ENCODE data around the gene RGS3.
A peak's percentile ranks its signal among the peaks of the same experiment; 100 is the strongest.

Gene RGS3

GRCh38 chr9:113599646-113600022 lies 136.1 kb downstream of the RGS3 start:
- TF ChIP-seq CTCF (IDR thresholded peaks at IDR 0.05; ENCODE audit: low read depth, low read length, missing control alignments) = no peak
- DNase-seq (ENCODE audit: extremely low read depth, low read depth) = peak; percentile 94
- no peak overlapping the region for H3K4me3 ChIP-seq (replicated peaks; ENCODE audit: low read depth, low read length)

DNA sequence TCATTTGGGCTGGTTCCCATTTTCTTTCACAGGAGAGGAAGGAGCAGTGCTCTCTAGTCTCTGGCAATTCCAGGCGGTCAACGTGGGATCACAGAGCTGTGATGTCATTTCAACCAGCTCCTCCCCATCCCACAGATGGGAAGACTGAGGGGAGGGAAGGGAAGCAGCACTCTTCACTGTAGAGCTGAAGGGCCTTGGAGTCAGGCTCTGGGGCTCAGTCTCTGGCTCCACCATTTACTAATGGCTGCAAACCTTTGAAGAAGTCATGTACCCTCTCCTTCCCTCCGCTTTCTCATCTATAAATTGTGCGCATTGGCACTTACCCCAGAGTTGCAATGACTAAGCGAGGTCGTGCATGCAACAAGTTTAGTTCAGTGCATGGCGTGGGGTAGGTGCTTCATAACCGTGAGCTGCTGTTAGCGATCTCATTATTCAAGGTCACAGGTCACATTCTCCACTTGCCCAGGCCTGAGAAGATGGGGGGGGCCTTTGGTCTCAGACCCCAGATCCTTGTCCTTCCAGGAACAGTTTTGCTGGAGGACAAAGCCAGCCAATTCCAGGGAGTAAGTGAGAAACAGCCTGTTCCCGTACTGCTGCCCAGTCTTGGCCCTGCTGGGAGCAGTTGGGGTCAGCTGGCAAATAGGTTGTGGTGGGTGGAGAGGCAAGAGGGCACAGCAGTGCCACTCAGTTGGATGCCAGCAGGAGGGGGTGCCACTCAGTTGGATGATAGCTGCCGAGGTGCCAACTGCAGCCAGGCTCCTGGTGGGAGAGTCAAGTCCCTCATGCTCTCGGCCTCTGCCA lies 136.7 kb downstream of the RGS3 start:
- TF ChIP-seq CTCF (IDR thresholded peaks at IDR 0.05; ENCODE audit: low read depth, low read length, missing control alignments) = no peak
- DNase-seq (ENCODE audit: extremely low read depth, low read depth) = peak; percentile 81
- no peak overlapping the region for H3K4me3 ChIP-seq (replicated peaks; ENCODE audit: low read depth, low read length)

GRCh38 chr9:113600871-113601614 lies 137.5 kb downstream of the RGS3 start:
- no peak for DNase-seq (ENCODE audit: extremely low read depth, low read depth)
- no peak for TF ChIP-seq CTCF (IDR thresholded peaks at IDR 0.05; ENCODE audit: low read depth, low read length, missing control alignments)
- no peak overlapping the region for H3K4me3 ChIP-seq (replicated peaks; ENCODE audit: low read depth, low read length)

- H3K4me3 ChIP-seq (replicated peaks; ENCODE audit: low read depth, low read length) = no peak overlapping the region
- no peak for TF ChIP-seq CTCF (IDR thresholded peaks at IDR 0.05; ENCODE audit: low read depth, low read length, missing control alignments)
- no peak for DNase-seq (ENCODE audit: extremely low read depth, low read depth)
These were observed 138.1 kb downstream of the RGS3 start for GRCh38 chr9:113601656-113602055.

DNA sequence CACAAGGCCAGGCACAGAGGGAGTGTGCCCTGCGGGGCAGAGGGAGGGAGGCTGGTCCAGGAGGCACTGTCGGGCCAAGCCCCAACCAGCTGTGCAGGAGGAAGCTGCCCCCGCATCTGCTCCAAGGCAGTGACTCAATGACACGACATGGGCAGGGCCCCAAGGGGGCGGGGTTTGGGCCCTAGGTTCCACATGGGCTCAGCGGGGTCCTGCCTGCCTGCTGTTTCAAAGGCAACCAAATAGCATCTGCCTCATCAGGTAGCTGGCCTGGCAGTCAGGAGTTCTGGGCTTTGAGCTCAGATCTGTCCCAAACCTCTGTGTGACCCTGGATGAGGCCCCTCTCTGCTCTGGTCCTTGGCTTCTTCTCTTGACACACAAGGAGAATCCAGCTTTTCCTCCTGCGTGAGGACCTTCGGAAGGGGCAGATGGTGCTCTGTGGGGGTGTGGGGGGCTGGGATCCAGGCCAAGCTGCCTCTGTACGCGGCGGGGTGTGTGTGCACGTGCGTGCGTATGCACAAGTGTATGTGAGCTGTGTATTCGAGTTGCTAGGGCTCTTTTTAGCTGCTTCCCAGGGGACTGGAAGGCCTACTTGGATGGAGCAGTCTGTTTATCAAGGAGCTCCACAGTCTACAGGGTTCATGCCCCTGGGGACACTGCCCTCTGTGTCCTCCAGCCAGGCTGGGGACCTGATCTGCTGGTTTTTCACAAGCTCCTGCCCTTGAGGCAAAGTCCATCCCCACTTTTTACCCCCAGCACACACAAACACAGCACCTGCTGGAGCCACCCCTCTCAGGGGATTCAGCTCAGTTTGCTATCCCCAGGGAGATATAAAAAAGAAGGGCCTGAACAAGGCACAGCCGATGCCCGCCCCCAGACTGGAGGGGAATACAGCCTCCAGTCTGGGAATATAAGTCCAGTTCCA lies 138.9 kb downstream of the RGS3 start:
- TF ChIP-seq CTCF (IDR thresholded peaks at IDR 0.05; ENCODE audit: low read depth, low read length, missing control alignments) = no peak
- DNase-seq (ENCODE audit: extremely low read depth, low read depth) = peak; percentile 90
- no peak overlapping the region for H3K4me3 ChIP-seq (replicated peaks; ENCODE audit: low read depth, low read length)

GRCh38 chr9:113603048-113603375 lies 139.5 kb downstream of the RGS3 start:
- DNase-seq (ENCODE audit: extremely low read depth, low read depth) = no peak
- H3K4me3 ChIP-seq (replicated peaks; ENCODE audit: low read depth, low read length) = no peak overlapping the region
- no peak for TF ChIP-seq CTCF (IDR thresholded peaks at IDR 0.05; ENCODE audit: low read depth, low read length, missing control alignments)
